Measurements from ENCODE around the gene IFIT1. TPM values are rescaled to one million over a fixed set of nuclear protein-coding genes. Genes with fewer than 3 reads are reported as not detected.
A peak's percentile ranks its signal among the peaks of the same experiment; 100 is the strongest.

IFIT1 gene
- total RNA-seq, 1 donor from 2014 or later, result 6.0 TPM

DNA sequence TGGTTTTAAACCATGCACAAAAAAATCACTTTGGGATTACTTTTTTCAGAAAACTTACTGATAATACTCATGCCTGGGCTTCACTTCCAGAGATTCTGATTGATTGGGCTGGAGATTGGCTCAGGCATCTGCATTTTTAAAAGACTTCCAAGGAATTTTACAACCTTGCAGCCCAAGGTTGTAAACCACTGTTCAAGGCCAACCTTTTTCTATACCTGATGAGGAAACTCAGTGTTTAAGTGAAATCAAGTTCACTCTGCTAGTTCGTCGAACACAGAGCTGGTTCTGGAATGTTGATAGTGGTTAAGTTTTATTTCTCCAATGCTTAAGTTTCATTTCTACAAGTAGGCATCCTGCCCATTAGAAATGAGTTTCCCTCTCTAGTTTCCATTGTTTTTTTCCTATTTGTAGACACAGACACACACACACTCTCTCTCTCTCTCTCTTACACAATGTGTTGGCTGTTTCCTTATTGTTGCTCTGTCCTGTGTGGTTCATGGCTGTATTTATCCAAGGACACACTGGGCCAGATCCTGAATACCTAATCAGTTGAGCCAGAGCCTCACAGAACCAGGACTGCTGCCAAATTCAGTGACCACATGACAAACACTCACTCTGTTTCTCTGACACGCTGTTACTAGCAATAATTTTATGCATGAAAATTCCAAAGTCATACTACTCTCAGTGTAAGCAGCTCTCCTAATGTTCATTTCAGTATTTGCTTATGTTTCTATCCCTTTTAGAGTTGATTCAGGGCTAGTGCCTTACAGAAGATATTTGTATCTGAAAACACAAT, 18.3 kb upstream of the IFIT1 start:
- peaks cover 21% of the 10 kb centered on the region for H3K4me1 Mint-ChIP-seq (ENCODE audit: unreplicated experiment)
- no peaks in the 10 kb centered on the region for H3K9me3 Mint-ChIP-seq
- DNase-seq (ENCODE audit: extremely low spot score, unreplicated experiment), result no peak
- no peak for TF ChIP-seq CTCF (conservative IDR thresholded peaks at IDR 0.05)
- H3K27me3 Mint-ChIP-seq, result no peaks in the 10 kb centered on the region
- H3K27ac Mint-ChIP-seq, result peak overlapping the region; percentile 25
- H3K36me3 Mint-ChIP-seq, result no peaks in the 10 kb centered on the region
- no peak overlapping the region for H3K4me3 Mint-ChIP-seq

DNA sequence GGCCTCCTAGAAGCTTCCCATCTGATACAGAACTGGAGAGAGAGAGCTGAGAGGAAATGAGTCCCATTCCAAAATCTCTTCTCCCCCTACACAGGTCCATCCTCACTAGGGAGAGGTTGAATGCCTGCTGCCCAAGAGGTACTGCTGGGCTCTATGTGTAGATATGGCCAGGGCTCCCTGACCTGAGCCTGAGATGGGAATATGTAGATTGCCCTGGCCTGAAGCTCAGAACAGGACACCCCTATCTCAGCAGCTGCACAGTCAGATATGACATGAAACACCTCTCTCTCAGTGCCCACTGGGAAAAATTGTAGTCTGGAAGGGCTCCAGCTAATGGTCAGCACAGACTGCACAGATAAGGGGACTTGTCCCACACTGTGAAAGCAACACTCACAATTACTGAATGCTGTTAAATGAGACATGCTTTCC, 17.7 kb upstream of the IFIT1 start:
- no peak overlapping the region for H3K27ac Mint-ChIP-seq
- peaks cover 21% of the 10 kb centered on the region for H3K4me1 Mint-ChIP-seq (ENCODE audit: unreplicated experiment)

DNA sequence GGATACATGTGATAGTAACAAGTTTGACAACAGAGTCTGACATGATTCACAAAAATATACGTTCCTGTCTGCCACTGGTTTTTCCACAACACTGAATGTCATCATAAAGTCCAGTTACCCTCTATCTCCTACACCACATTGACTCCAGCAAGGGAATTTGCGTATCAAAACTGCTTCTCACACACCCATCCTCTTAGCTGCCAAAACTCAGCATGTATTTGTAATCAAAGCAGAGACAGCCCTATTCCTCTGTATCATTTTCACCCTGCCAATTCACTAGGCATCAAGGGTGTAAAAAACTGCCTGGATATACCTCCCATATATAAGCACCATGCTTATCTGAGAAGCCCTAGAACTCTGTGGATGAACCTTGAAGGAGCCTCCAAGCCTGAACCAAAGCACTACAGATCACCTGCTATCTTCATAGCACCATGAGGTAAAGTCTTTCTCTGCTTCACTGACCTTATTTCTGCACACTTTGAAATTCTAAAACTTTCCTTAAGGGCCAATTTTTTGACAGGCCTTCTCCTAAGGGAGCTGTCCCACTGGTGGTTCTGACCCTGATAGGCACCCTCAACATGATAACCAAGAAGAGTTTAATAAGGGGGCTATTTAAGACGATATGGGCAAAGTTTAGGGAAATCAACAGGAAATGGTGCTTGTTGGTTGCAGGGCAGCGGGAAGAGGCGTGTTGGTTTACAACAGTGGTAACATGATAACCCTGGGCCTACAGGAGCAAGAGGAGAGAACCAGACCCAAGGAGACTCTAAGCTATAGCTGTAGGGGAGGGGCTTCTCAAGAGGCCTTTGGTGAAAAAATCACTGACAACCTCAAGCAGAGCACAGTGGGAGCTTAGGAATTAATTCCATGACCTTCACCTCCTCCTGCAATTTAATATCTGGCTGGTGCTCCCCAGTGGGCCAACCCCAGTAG, 14.5 kb upstream of the IFIT1 start, which contains the start of gene IFIT1B:
Gene IFIT1B, plus strand, starts transcription at position 352 of the 933 bp plus-strand sequence. Its CDS starts 80 bp downstream, at position 432.
- Mint-ChIP-seq H3K27me3 (no peaks in the 10 kb centered on the region), H3K4me1 (ENCODE audit: unreplicated experiment) (peaks cover 21% of the 10 kb centered on the region), H3K4me3 (no peak within 1 kb of the TSS), H3K36me3 (no peaks in the 10 kb centered on the region), H3K27ac (no peak within 1 kb of the TSS), H3K9me3 (no peaks in the 10 kb centered on the region)
- no peak for TF ChIP-seq CTCF (conservative IDR thresholded peaks at IDR 0.05)
- DNase-seq (ENCODE audit: extremely low spot score, unreplicated experiment), result no peak

More for the DNA sequence above, 17.7 kb upstream of the IFIT1 start:
- H3K27me3 Mint-ChIP-seq, result no peaks in the 10 kb centered on the region
- no peak for DNase-seq (ENCODE audit: extremely low spot score, unreplicated experiment)
- no peak overlapping the region for H3K4me3 Mint-ChIP-seq
- TF ChIP-seq CTCF (conservative IDR thresholded peaks at IDR 0.05), result no peak
- H3K9me3 Mint-ChIP-seq, result no peaks in the 10 kb centered on the region
- H3K36me3 Mint-ChIP-seq, result no peaks in the 10 kb centered on the region

DNA sequence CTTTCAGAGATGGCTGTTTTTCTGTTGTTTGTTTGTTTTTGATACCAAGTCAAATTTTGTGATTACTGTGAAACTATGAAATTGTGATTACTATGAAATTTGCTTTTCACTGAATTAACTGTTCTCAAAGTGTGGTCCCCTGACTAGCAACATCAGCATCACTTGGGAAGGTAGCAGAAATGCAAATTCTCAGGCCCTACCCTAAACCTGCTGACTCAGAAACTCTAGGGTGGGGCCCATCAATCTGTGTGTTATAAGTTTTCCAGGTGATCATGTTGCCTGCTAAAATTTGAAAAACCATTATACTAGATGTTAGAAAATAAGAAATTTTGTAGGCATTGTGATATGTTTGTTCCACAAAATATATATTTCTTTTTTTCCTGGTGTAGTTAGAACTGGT, 13.3 kb upstream of the IFIT1 start:
- Mint-ChIP-seq H3K36me3 (no peaks in the 10 kb centered on the region), H3K27me3 (no peaks in the 10 kb centered on the region), H3K9me3 (no peaks in the 10 kb centered on the region), H3K27ac (no peak overlapping the region), H3K4me3 (no peak overlapping the region), H3K4me1 (ENCODE audit: unreplicated experiment) (peaks cover 19% of the 10 kb centered on the region)
- TF ChIP-seq CTCF (conservative IDR thresholded peaks at IDR 0.05), result no peak
- no peak for DNase-seq (ENCODE audit: extremely low spot score, unreplicated experiment)

DNA sequence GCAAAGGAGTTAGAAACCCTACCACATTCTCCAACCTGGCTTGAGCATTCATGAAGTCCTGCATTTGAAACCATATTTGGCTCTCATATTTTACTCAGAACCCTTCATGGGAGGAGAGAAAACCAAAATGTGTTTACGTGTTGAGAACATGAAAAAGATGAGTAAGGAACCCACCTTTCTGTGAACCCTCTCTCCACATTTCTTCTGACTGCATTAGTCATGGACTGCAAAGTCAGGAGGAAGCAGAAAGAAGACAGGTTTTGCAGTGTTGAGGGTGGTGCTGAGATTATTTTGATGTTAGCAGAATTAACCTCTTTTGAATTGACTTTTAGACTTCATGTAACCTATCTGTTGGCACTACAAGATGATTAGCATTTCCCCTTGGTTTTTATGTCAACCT, 9.7 kb upstream of the IFIT1 start:
- no peaks in the 10 kb centered on the region for H3K27me3 Mint-ChIP-seq
- peaks cover 12% of the 10 kb centered on the region for H3K4me1 Mint-ChIP-seq (ENCODE audit: unreplicated experiment)
- H3K36me3 Mint-ChIP-seq, result no peaks in the 10 kb centered on the region
- H3K9me3 Mint-ChIP-seq, result no peaks in the 10 kb centered on the region
- H3K27ac Mint-ChIP-seq, result no peak overlapping the region
- TF ChIP-seq CTCF (conservative IDR thresholded peaks at IDR 0.05), result no peak
- no peak for DNase-seq (ENCODE audit: extremely low spot score, unreplicated experiment)
- no peak overlapping the region for H3K4me3 Mint-ChIP-seq

Data from type B pancreatic cell (in vitro differentiated cells).